Activated CD8-positive, alpha-beta memory T cell treated with anti-CD3 and anti-CD28 coated beads, Interleukin-2, amount 50 U/mL, for 48 hours (primary cell): Measurements from ENCODE around the gene TEKT2.
A peak's percentile ranks its signal among the peaks of the same experiment; 100 is the strongest.

Experiments
- DNase-seq: peaks from one replicate; pipeline ENCODE4 v3.0.0-alpha.2; 2020

The TEKT2 gene, protein sequence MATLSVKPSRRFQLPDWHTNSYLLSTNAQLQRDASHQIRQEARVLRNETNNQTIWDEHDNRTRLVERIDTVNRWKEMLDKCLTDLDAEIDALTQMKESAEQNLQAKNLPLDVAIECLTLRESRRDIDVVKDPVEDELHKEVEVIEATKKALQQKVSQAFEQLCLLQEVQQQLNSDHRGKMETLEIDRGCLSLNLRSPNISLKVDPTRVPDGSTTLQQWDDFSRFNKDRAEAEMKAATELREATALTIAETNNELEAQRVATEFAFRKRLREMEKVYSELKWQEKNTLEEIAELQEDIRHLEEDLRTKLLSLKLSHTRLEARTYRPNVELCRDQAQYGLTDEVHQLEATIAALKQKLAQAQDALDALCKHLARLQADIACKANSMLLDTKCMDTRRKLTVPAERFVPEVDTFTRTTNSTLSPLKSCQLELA

DNA sequence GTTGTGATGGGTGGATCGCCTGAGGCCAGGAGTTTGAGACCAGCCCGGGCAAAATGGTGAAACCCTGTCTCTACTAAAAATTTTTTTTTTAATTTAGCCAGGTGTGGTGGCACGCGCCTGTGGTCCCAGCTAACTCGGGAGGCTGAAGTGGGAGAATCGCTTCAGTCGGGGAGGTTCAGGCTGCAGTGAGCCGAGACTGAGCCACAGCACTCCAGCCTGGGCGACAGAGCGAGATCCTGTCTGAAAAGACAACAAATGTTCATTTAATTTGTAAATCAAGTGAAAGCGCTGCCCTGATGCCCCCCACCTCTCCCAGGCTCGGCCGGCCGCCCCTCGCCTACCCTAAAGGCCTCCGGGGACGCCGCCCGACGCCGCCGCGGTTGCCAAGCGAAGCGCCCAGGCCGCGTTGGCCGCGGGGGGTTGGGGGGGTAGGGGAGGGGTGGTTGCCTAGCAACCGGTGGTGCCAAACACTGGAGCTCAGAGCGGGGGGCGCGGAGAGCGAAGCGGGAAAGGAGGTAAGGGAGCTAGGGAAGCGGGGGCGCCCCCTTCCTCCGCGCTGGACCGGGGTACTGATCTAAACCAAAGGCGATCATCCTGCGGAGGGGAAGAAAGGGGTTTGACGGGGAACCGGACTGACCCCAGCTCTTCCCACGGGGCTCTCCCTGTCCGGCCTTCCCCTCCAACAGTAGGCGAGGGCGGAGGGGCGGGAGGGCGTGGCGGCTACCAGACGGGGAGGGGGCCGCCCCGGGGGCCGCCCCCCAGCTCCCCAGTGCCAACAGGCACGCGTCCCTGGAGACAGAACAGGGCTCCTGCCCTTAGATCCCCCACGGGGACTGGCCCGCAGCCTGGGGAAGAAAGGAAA is at the start of gene TEKT2:
Gene TEKT2 (plus strand): TSS at position 460 of the 862 bp plus-strand sequence. CDS start 828 bp downstream, outside the sequence.
- DNase-seq: peak; percentile 59

DNA sequence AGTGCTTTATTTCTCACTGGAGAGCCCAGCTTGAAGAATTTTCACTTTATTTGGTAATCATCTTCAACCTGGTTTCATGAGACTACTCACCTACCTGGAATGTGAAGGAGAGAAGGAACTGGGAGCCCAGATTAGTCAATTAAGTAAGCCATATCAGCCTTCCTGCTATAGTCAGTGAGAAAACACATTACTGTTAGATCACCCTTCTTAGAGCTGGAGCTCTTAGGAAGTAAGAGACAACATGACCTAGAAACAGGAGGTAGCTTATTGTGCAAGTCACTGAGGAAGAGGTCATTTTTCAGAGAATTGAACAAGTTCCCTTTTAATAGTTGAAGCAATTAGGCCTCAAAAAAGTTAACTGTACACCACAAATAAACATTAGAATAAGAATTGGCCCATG is 49.2 kb upstream of the TEKT2 start:
- DNase-seq: no peak

DNA sequence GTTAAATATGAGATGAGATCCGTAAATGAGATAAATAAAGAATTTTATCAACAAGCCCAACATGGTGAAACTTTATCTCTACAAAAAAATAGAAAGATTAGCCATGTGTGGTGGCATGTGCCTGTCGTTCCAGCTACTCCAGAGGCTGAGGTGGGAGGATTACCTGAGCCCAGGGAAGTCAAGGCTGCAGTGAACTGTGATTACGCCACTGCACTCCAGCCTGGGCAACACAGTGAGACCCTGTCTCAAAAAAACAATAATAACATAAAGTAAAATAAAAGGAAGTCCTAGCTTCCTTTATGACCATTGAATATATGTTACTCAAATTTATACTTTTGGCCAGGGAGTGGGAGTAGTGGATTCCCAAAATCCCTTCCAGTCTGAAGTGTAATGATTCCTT is 48.7 kb upstream of the TEKT2 start:
- DNase-seq: no peak

DNA sequence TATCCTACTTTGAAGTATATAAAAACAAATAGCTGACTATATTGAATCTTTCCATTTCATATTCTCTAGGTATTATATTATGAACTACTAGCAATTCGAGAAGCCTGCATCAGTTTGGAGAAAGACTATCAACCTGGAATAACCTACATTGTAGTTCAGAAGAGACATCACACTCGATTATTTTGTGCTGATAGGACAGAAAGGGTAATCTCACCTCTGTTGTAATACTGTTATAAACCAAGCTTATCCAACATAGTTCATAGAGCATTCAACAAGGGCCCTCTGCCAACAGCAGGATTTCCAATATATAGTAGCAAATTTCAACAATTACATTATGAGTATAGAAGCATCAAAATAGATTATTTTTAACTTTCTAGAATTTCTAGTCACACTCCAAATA is 43.7 kb upstream of the TEKT2 start:
- no peak for DNase-seq

DNA sequence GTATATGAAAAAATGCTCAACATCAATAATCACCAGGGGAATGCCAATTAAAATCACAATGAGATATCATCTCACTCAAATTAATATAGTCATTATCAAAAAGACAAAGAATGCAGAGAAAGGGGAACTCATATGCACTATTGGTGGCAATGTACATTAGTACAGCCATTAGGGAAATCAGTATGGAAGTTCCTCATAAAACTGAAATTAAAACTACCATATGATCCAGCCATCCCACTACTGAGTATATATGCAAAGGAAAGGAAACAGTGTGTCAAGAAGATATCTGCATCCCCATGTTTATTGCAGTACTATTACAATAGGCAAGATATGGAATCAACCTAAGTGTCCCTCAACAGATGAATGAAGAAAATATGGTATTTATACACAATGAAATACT is 32.1 kb upstream of the TEKT2 start:
- no peak for DNase-seq

DNA sequence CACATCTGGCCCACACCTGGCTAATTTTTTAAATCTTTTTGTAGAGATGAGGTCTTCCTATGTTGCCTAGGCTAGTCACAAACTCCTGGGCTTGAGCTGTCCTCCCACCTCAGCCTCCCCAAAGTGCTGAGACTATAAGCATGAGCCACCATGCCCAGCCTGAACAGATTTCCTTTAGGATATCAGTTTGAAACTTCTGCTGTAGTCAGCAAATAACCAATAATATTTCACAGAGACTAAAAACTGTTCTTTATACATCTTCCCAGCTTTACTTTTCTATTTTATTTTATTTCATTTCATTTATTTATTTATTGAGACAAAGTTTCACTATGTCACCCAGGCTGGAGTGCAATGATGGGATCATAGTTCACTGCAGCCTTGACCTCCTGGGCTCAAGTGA is 29.9 kb upstream of the TEKT2 start:
- DNase-seq: no peak

DNA sequence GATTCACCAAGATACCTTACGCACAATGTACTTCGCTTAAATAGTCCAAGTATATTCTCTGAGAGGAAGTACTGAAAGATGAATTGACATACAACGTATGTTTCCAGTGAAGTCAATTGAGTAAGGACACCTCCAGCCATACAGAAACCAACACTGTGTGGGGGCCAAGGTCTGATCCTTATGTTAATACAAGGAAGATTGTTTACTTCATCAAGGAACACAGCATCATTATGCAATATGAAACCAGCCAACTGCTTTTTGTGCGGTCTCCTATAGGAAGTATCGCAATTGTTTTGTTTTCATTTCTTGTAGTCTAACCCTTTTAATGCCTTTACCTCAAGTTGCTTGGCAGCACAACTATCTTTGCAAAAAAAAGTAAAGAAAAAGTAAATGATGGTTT is 28.2 kb upstream of the TEKT2 start:
- no peak for DNase-seq

DNA sequence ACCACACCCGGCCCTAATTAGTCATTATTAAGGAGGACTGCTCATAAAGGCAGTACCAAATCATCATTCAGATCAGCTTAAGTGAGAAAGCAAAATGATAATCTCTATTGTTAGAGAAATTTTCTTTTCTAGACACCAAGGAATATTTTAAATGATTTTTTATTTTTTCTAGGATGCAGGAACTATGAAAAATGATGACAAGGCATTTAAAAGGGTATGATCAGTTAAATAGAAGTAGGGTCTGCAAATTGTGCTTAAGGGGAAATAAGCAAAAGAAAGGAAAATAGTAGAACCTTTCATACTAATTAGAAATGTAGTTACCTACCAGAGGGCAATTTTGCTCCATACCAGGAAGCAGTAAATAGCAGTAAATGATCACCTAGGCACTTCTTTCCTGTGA is 21.6 kb upstream of the TEKT2 start:
- DNase-seq: no peak

DNA sequence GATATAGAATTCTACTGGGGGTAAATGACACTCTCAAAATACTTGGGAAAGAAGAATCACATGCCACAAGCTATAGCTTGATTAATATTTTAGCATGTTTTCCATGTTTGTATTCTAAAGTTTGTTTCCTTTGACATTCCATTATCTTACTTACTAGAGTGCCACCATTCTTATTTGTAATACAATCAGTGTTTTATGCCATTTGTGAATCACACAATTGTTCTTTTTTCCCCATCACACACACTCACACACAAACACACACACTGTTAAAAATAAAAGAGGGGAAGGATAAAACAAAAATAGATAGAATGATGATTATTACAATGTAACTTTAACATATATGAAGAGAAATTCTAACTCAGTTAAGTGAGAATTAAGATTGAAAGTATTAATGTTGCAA is 16.0 kb upstream of the TEKT2 start:
- no peak for DNase-seq

DNA sequence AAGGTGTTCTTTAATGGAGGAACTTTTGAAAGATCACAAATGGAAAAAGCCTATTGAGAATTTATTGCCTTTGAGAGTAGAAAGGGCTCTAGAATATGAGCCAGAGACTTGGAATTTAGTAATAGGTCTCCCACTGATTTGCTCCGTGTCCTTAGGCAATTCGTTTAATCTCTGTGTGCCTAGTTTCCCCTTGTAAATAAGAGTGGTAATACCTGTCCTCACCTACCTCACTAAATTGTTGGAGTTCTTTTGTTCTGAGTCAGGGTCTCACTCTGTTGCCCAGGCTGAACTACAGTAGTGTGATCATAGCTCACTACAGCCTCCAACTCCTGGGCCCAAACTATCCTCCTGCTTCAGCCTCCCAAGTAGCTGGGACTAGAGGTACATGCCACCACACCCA is 15.0 kb upstream of the TEKT2 start:
- DNase-seq: no peak

DNA sequence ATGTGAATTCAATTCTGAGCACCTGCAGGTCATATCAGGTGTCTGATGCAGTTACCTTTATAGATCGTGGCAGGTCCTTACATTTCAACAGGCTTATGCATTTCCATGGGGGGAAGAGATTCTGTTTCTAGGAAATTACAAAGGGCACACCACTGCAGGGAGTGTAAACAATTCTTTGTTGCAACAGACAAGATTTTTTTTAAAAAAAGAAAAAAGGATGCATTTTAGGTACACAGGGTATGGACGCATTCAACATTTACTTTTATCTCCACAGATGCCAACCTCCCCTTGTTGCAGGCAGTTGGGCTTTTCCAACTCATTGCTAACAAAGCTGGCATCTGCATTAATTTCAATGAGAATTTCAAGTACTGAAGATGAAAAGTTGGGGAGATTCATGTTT is 13.5 kb upstream of the TEKT2 start:
- DNase-seq: no peak

DNA sequence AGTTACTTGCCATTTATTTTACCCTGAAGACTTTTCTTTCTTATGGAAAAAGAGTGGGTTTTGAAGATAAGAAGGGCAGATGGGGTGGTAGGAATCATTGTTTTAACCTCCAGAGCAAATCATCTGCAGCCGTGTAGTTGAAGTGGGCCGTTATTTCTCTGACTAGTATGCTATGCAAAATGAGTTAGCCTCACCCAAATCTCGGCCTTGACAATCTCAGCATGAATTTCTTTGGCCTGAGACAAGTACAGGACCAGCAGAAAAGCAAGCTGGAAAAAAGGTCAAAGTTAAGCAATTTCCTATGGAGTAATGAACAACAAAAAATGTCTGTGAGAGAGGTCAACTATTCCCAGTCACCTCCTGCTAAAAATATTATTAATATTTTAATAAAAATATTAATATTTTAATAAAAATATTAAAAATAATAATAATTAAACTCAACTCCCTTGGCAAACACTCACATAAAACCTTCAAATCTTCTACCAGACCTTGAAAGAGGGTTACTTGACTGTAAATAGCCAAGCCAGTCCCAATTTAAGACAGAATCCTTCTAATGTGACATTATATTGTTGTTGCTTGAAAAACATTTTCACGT is 6.8 kb upstream of the TEKT2 start:
- DNase-seq: no peak

DNA sequence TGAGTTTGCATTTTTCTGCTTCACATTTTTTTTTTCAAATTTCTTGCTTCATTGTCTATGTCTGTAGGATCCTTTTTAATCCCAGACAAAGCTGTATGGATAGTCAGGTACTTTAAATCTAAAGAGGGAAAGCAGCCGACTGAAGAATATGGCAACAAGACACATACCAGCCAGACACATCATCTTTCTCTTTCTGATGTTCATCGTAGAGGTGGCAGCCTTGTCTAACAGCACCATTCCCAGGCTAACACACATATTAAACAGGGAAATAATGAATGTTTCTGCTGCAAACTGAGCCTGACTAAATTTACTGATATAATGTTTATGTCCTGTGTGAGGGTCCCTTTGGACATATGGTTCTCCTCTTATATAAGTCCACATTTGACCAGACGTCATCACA is 3.7 kb upstream of the TEKT2 start:
- DNase-seq: no peak

DNA sequence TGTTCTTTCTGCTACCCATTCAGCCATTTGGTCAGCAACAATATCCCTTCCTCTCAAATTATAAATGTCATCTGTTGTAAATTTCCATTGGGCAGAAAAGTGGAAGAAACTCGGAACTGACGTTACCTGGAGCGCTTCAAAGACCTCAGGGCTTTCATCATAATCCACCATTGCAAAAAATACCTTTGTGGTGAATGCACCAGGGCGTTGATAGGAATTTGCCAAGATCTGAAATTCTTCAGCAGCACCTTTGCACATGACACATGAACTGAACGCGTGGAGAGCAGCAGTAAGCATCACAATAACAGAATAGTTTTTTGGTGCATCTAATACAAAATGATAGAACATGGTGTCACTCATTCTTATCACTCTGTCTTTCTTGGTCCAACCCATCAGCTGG is 3.1 kb upstream of the TEKT2 start:
- DNase-seq: no peak

DNA sequence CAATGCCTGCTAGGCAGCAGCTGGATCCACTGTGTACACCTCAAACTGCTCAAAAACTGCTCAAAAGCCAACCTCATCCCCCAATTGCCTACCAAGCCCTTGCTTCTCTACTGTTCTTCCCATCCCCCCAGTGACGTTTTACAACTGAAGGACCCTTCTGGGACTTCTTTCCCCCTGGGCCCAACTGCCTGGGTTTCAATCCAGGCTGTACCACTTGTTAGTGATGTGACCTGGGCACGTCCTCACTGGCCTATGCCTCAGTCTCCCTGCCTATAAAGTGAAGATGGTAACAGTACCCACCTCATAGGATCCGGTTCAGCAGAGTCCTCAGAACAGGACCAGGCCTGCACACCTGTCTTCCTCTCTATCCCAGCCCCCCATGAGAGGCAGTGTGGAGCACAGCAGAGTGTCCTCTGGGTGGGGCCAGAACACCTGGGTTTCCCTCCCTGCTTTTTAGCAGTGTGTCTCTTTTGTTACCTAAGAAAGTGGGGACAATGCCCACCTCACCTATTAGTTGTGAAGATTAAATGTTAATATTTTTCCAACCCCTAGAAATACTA is 1.9 kb upstream of the TEKT2 start:
- DNase-seq: no peak

DNA sequence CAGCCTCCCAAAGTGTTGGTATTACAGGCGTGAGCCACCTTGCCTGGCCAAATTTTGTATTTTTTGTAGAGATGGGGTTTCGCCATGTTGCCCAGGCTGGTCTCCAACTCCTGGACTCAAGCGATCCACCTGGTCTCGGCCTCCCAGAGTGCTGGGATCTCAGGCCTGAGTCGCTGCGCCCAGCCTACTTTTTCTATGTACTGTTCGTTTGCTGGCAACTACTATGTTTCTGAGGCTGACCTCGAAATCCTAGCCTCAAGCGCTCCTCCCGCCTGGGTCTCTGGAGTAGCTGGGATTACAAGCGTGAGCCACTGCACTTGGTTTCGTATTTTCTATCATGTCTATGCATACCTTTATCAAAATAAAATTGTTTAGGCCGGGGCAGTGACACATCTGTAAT is 675 bp upstream of the TEKT2 start:
- no peak for DNase-seq

DNA sequence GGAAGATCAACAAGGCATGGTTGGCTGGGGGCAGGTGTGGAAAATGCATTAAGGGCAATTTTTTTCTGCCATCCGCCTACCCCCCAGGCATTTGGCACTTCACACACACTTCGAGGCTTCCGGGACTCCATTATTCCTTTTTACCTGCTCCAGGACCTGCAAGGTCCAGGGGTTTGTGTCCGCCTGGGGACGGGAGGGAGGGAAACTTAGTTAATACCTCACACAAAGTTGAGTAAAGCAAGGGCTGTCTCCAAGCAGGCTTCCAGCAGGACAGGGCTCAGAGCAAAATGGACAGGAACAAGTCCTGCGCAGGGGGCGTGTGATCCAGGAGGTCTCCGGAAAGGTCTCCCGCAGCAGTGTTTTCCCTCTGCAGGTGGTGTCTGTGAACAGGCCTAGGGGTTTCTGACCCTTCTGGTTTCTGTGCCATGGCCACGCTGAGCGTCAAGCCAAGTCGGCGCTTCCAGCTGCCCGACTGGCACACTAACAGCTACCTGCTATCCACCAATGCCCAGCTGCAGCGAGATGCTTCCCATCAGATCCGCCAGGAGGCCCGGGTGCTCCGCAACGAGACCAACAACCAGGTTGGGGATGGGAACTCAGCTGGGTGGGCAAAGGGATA is 712 bp downstream of the TEKT2 start:
- peak; percentile 47 for DNase-seq

DNA sequence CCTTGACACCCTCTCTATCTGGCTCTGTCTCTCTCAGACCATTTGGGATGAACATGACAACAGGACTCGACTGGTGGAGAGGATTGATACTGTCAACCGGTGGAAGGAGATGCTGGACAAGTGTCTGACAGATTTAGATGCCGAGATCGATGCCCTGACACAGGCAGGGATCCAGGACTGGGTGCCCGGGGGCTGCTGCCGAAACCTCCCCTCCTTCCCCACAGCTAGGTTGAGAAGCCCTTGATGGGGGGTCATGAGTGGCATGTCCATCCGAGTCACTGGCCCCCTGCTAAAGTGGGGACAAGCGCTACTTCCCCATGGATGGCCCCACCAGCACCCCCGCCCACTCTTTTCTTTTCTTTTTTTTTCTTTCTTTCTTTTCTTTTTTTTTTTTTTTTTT is 1.2 kb downstream of the TEKT2 start:
- peak; percentile 45 for DNase-seq

DNA sequence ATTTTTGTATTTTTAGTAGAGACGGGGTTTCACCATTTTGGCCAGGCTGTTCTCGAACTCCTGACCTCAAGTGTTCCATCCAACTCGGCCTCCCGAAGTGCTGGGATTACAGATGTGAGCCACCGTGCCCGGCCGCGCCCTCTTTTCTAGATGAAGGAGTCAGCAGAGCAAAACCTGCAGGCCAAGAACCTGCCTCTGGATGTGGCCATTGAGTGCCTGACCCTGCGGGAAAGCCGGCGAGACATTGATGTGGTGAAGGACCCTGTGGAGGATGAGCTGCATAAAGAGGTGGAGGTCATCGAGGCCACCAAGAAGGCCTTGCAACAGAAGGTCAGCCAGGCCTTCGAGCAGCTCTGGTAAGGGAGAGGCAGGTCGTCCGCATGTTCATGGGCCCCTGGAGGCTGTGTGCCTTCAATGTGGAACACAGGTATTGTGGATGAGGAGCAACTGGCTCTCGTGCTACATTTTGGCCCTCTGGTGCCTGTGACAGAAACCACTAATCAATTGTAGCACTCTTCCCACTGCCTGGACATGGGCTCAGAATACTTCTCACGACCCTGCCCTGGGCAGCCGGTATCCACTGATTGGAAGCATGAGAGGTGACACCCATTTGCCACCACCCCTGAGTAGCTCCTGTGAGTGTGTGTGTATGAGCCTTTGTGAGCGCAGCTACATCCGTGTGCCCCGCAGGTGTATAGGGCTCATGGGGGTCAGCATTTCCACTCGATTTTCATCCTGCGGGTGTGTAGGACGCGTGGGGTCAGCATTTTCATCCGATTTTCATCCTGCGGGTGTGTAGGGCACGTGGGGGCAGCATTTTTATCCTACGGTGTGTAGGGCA is 2.0 kb downstream of the TEKT2 start:
- peak; percentile 44 for DNase-seq

DNA sequence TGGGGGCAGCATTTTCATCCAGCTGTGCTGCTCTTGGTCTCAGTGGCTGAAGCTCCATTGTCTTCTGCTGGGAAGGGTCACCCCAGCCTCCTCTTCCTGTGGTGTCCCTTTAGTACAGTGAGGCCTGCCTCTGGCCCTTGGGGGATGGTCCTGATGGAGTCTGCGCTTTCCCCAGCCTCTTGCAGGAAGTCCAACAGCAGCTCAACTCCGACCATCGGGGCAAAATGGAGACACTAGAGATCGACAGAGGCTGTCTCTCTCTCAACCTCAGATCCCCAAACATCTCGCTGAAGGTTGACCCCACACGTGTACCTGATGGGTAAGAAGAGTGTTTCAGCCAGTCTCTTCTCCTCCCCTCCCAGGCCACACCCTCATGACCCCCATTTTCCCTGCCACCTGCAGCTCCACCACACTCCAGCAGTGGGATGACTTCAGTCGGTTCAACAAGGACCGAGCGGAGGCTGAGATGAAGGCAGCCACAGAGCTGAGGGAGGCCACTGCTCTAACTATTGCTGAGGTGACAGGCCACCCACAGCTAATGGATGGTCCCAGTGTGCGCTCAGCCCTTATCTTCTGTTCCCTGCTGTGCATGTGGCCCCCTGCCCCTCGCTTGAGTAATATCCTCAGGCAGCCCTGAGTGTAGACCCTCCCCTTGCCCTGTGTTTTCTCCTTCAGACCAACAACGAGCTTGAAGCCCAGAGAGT is 2.8 kb downstream of the TEKT2 start:
- peak; percentile 47 for DNase-seq
